HG03045 (cell line): ENCODE data around the gene NRSN2.

Experiments used
- ATAC-seq: cut with Tn5 transposase; IDR thresholded peaks from one replicate; pipeline ENCODE4 v1.9.1; 2021; ENCODE audit warnings: mild to moderate bottlenecking, moderate library complexity; ENCODE audit not compliant: unreplicated experiment

Gene NRSN2, protein sequence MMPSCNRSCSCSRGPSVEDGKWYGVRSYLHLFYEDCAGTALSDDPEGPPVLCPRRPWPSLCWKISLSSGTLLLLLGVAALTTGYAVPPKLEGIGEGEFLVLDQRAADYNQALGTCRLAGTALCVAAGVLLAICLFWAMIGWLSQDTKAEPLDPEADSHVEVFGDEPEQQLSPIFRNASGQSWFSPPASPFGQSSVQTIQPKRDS

DNA sequence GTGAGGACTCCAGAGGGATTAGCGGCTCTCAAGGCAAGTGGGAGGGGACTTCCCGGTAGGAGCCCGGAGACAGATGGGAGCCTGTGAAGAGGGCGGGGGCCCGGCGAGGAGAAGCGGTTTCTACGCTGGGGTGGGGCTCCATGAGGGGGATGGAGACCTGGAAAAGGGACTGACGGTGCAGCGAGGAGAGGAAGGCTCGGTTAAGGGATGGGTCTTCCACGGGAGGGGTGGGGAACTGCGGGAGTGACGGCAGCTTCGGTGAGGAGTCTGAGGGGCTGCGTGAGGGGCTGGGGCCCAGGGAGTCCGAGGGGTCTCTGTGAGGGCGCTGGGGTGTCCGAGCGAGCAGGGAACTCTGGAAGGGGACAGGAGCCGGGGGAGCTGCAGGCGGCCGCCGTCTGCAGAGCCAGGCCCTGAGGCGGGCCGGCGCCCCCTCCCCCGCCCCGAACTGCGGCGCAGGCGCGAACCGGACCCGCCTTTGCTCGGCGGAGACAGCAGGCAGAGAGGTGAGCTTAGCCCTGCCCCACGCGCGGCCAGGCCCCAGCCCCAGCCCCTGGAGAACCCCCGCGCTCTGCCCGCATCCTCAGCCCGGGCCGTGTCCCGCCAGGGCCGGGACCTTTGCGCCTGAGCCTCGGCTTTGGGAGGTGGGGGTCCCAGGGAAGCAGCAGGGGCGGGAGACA lies at the start of gene NRSN2:
NRSN2 (plus strand) TSS at position 472 of the 677 bp plus-strand sequence. CDS start 2,533 bp downstream, outside the sequence.
- ATAC-seq: peak; percentile 40

DNA sequence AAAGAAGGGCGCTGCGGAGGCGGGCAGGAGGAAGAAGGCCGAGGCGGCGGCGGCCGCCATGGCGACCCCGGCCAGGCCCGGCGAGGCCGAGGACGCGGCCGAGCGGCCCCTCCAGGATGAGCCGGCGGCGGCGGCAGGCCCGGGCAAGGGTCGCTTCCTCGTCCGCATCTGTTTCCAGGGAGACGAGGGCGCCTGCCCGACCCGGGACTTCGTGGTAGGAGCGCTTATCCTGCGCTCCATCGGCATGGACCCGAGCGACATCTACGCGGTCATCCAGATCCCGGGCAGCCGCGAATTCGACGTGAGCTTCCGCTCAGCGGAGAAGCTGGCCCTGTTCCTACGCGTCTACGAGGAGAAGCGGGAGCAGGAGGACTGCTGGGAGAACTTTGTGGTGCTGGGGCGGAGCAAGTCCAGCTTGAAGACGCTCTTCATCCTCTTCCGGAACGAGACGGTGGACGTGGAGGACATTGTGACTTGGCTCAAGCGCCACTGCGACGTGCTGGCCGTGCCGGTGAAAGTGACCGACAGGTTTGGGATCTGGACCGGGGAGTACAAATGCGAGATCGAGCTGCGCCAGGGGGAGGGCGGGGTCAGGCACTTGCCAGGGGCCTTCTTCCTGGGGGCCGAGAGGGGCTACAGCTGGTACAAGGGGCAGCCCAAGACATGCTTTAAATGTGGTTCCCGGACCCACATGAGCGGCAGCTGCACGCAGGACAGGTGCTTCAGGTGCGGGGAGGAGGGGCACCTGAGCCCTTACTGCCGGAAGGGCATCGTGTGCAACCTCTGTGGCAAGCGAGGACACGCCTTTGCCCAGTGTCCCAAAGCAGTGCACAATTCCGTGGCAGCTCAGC lies 48.8 kb upstream of the NRSN2 start:
- ATAC-seq: peak; percentile 19

DNA sequence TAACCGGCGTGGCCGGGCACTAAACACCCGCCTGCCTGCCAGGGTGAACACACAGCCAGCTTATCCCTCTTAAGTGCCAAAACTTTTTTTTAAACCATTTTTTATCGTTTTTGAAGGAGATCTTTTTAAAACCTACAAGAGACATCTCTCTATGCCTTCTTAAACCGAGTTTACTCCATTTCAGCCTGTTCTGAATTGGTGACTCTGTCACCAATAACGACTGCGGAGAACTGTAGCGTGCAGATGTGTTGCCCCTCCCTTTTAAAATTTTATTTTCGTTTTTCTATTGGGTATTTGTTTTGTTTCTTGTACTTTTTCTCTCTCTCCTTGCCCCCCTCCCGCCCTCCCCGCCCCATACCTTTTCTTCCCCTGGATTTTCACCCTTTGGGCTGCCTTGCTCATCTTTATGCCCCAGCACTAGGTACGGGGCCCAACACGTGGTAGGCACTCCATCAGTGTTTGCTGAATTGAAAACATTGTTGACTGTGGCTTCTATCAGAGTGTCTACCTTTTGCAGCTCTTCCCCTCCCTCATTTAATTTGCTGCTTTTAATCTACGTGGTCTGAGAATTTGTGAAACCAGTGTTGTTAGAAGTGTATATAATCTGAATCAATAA lies 48.0 kb upstream of the NRSN2 start:
- ATAC-seq: no peak

DNA sequence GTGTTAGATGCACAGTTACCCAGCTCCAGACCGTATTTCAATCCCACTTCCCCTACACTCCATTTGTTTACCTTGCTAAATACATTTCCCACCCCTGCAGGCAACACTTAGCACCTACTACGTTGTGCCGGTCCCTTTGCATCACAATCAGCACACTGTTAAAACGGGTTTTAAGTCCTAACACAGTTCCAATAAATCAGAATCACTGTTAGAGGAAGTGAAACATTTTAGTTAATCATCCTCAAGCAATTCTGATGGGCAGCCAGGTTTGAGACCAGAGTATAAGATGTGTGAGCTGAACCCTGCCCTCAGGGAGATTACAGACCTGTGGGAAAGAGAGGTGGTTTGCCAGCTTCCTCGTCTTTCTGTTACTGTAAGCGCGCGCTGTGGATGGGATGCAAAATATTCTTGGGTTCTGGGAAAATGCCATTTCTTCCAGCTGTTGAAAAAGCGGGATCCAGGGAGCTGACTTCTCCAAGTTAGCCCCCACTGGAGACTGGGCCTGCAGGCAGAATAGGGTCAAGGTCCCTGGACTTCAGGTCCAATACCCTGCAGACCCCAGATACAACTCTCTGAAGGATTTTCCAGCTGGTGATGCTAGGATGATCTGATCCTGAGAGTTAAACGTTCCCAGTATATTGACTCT lies 46.4 kb upstream of the NRSN2 start:
- no peak for ATAC-seq

DNA sequence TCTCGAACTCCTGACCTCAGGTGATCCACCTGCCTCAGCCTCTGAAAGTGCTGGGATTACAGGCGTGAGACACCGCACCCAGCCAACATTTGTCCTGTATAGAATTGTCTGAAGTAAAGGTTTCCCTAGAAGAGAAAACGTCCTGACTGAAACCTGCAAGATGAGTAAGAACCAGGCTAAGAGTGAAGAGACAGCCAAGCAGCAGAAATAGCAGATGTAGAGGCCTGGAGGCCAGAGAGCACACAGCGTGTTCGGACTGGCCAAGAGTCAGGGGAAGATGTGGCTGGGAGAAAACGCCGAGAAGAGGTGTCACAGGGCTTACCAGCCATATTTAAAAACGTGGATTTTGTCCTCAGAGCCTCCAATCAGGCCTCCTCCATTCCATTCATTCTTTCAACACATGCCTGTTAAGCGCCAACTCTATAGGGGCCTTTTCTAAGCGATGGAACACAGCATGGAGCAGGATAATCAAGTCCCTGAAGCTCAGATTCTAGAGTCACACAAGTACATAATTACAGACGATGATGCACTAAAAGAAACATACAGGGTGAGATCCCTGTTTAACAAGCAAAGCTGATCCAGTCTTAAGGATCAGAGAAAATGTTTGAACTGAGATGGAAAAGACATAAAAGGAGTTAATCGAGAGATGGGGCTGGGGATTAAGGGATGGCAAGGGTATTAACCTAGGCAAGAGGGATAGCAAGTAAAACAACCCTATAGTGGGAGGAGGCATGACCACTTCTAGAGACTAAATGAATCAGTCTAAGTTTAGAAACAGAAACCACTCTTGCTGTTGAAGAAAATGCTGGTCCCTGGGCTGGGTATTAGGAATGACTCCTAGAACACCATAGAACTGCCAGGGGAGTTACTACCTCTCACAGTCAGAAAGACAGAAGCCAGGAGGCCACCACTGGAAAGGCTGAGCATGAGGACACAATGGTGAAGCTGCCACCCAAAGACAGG lies 44.7 kb upstream of the NRSN2 start:
- ATAC-seq: no peak

DNA sequence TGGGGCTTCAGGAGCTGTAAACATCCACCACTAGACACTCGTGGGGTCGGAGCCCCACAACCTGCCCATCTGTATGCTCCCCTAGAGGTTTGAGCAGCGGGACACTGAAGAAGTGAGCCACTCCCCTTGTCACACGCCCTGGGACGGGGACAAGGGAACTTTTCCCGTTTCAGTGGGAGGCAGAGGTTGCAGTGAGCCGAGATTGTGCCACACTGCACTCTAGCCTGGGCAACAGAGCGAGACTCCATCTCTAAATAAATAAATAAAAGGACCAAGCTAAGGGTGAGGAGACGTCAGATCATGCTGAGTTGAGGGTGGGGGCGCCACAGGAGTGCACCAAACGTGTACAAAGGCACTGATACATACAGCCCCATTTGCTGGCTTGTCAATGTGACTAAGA lies 41.2 kb upstream of the NRSN2 start:
- no peak for ATAC-seq

DNA sequence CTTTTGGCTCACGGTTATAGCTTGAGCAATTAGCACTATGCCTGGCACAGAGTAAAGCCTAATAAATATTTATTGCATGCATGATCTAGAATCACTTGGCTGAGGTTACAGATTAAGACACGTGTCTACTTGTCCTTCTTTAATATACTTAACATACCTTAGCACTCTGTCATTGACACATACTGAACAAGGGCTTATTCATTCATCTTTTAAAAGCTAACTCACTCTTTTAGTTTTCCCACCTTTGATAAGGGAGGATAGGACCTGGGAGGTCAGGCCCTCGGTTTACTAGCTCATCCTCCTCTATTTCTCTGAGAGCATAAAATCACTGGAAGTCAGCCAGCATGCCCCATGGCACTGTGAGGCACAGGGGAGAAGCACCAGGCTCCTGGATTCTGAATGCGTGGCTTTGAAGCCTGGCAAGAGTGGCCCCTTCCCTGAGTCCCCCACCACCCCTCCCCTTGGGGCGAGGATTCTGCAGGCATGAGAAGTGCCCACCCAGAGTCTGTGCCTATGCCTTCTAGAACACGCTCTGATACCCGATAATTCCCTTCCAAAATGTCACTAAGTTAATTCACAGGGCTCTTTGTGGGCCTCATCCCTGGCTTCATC lies 38.4 kb upstream of the NRSN2 start:
- no peak for ATAC-seq

DNA sequence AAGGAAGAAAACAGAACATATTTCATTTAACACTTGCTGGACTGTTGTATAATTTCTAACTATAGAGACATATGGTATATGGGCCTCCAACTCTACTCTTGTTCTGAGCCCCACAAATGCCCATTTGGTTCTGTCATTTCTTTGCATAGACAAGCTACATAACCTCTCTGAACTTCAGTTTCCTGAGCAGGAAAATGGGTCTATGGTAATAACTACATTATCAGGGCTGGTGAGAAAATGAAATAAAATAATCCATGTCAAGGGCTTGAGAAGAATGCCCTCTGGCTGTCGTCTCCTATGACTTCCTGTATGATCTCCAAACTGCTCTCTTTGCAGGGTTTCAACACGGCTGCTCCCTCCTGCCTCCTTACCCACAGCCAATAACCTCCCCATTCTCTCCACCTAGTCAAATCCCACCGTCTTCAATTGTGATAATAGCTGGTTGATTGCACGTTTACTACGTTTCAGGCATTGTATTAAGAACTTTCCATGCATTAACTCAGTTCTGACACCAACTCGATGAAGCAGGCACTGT lies 37.5 kb upstream of the NRSN2 start:
- no peak for ATAC-seq

DNA sequence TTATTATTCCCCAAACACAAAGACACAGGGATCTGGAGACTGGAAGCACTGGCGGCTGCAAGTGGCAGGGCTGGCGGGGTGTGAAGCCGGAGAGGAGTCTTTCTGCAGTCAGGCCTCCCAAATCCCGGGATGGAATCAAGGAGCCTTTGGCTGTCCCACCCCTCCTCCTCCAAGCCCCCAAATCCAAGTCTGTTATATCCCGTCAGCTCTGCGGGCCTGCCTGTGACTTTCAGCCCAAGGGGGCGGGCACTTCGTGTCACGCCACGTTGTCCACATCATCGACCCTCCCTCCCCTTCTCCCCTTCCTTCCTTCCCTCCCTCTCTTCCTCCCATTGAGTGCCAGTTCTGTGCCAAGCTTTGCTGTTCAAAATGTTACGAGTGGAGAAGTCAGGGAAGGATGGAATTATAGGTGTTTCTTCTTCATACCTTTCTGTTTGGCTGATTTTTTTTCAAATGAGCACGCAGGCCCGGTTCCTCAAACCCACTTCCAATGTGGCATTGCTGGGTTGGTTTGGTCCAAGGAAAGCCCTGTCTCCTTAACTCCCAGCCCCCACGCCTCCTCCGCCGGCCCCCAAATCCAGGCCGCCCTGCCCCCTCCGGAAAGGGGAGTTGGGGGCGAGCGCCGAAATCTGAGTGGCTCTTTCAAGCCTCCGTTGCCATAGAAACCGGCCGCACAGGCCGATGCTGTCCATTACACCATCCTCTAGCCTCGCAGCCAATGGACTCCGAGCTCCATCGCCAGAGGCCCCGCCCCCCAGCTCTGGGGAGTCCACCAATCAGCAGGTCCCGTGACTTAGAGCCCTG lies 36.9 kb upstream of the NRSN2 start:
- ATAC-seq: peak; percentile 98

DNA sequence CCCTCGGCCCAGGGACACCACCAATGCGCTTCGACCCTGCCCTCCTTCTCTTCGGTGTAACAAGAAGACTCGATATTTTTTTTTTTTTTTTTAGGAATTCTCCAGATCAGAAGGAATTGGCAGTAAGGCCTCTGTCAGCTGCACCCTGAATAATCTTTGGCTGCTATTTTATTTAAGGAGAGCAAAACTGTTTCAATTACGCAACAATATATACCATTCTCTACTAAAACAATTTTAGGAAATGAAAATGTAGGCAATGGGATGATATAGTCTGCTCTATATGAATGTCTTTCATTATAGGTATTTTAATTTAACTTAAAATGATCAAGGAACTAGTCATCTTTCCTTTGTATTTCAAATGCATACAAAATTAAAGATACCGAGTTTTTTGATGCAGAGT lies 36.3 kb upstream of the NRSN2 start:
- no peak for ATAC-seq

DNA sequence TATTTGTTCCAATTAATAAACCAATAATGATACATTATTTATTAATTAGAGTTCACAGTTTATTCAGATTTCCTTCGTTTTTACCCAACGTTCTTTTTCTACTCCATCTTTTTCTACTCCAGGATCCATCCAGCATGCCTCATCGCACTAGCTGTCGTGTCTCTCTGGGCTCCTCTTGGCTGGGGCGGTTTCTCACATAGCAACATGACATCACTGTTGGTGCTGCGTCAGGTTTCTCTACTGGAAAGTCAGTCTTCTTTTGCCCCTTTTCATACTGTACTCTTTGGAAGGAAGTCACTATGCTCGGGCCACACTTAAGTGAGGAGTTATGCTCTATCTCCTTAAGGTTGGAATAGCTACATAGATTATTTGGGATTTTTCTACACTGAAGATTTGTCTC lies 35.3 kb upstream of the NRSN2 start:
- ATAC-seq: no peak

DNA sequence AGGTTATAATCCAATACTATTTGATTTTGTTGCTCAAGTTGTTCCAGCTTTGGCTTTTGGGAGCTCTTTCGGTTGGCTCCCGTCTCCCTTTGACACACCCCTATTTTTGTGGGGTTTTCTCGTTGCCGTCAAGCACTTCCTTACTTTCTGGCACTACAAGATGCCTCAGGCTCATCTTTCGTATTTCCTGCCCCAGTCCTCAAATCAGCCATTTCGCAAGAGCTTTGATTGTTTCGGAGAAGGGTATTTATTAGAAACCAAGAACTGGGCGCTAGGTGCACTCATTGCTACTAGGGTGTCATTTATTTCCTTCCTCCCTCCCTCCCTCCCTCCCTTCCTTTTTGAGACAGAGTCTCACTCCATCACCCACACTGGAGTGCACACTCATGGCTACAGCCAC lies 34.8 kb upstream of the NRSN2 start:
- ATAC-seq: no peak

DNA sequence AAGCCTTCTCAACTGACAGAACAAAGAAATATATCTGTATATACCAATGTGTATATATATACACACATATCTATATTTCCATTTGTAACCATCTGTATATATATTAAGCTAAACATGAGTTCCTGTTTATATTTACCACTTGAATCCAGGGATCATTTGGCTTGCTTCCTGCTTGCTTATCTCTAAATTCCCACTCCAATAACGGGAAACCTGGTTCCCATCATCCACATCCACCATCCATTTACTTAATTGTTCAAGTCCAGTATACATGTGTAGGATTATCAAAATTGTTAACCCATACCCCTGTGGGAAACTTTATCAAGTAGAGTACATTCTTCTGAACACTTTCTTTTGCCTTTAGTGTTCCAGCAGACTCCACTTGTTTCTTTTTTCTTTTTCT lies 34.0 kb upstream of the NRSN2 start:
- no peak for ATAC-seq

DNA sequence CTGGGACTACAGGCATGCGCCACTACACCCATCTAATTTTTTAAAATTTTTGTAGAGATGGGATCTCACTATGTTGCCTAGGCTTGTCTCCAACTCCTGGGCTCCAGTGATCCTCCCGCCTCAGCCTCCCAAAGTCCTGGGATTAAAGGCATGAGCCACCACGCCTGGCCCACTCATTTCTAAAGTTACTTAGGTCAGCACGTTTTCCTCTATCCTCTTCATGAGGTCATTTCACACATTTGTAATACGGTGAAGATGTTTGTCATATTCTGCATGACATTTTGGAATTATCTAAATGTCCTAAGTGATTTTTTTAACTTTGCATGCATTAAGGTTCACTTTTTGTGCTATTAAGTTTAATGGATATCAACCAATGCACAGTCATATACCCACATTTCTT lies 33.5 kb upstream of the NRSN2 start:
- no peak for ATAC-seq

DNA sequence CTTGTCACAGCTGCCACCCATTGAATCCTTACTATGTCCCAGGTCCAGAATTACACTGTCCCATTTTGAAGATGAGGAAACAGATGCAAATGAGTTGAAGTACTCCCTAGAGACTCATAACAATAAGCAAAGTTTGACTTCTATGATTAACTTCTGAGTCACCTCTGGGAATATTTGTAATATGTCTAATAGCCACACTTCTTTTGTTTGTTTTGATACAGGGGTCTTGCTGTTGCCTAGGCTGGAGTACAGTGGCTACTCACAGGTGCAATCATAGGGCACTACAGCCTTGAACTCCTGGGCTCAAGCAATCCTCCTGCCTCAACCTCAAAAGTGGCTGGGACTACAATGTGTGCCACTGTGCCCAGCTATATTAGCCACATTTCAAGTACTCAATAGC lies 33.0 kb upstream of the NRSN2 start:
- no peak for ATAC-seq

DNA sequence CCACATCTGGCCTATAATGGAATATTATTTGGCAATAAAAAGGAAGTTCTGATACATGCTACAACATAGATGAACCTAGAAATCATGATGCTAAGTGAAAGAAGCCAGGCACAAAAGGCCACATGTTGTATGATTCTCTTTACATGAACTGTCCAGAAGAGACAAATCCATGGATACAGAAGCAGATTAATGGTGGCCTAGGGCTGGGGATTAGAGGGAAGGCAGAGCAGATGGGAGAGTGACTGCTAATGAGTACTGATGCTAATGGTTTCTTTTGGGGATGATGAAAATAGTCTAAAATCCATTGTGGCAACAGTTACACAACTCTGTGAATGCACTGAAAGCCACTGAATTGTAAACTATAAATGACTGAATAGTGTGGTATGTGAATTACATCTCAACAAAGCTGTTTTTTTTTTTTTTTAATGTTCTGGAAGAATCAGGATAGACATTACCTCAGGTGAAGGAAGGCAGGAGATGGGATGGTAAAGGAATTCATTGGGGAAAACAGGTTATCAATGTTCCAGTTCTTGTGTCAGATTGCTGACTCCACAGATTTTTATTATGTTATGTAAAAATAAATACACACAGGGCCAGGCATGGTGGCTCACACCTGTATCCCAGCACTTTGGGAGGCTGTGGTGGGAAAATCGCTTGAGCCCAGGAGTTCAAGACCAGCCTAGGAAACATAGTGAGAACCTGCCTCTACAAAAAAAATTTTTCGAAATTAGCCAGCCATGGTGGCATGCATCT lies 30.4 kb upstream of the NRSN2 start:
- no peak for ATAC-seq

DNA sequence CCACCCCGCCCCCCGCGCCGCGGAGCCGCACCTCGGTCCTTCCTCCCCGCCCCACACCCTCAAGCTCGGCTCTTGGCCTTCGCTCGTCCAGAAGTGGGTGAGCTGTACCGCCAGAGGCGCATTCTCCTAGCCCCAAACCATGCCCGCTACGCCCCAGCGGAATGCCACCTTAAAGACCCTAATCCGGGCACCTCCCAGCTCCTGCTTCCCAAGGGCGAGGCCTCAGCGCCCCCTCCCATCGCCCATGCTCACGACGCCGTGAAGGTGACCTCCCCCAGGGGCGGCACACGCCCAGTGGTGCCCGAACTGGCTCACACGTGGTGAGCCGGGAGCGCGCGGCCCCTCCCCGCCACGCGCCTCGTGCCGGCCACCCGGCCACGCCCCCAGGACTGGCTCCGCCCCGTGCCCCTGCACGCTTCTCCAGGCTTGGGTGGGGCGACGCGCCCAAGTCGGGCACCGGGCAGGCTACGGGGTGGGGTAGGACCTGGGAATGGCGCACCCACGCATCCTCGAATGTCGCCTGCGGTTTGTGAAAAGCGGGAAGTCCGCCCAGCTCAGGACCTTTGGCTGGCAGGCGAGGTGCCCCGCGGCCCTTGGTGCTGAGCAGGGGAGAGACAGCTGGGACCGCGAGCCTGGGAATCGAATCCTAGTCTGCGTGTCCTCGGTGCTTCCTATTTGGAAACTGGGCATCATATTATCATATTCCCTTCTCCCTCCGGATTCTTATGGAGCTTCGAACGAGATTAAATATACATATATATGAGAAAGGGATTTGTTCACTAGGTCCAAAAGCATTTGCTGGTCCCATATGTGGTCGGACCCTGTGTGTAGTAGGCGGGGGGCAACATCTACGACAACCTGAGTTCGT lies 22.5 kb upstream of the NRSN2 start:
- ATAC-seq: peak; percentile 52
